ENCODE measurements around the gene DNAJB1. TPM values are rescaled to one million over a fixed set of nuclear protein-coding genes. Genes with fewer than 3 reads are reported as not detected.

DNAJB1 gene
- total and polyA plus RNA-seq, 2 of the 13 experiments (the other 11 are each of a cell fraction or from before 2014, with no cell fraction given) = 87.5 to 97.3 TPM

GRCh38 chr19:14516746-14517438, 1.3 kb downstream of the DNAJB1 start (continued):
- no peak for TF ChIP-seq PCBP1 (IDR thresholded peaks at IDR 0.05; ENCODE audit: borderline replicate concordance, low read depth, low read length)
- TF ChIP-seq SIN3A (IDR thresholded peaks at IDR 0.05; ENCODE audit: borderline replicate concordance, low read depth, low read length) = peak; percentile 14; the same call in 1 of the 2 replicates
- TF ChIP-seq, protein P1, sequence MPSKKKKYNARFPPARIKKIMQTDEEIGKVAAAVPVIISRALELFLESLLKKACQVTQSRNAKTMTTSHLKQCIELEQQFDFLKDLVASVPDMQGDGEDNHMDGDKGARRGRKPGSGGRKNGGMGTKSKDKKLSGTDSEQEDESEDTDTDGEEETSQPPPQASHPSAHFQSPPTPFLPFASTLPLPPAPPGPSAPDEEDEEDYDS (CRISPR knock-in tag; IDR thresholded peaks at IDR 0.05) = 0 out of 2 replicates have a peak, but pooled peaks have one; percentile 19
- no peak for TF ChIP-seq NFYB (CRISPR knock-in tag; IDR thresholded peaks at IDR 0.05)
- no peak for TF ChIP-seq SNAI1 (CRISPR knock-in tag; IDR thresholded peaks at IDR 0.05; ENCODE audit: borderline replicate concordance)
- 0 out of 2 replicates have a peak, but pooled peaks have one; percentile 22 for TF ChIP-seq PHF8 (CRISPR knock-in tag; IDR thresholded peaks at IDR 0.05)
- no peak for TF ChIP-seq SP1 (IDR thresholded peaks at IDR 0.05)
- TF ChIP-seq SP1 (CRISPR knock-in tag; IDR thresholded peaks at IDR 0.05) = no peak
- 0 out of 2 replicates have a peak, but pooled peaks have one; percentile 8 for TF ChIP-seq ZFY (CRISPR knock-in tag; IDR thresholded peaks at IDR 0.05)
- TF ChIP-seq, protein P2, sequence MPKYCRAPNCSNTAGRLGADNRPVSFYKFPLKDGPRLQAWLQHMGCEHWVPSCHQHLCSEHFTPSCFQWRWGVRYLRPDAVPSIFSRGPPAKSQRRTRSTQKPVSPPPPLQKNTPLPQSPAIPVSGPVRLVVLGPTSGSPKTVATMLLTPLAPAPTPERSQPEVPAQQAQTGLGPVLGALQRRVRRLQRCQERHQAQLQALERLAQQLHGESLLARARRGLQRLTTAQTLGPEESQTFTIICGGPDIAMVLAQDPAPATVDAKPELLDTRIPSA (CRISPR knock-in tag; IDR thresholded peaks at IDR 0.05; ENCODE audit: borderline replicate concordance) = no peak
- TF ChIP-seq ZNF552 (CRISPR knock-in tag; IDR thresholded peaks at IDR 0.05; ENCODE audit: borderline replicate concordance) = no peak
- 0 out of 2 replicates have a peak, but pooled peaks have one; percentile 46 for TF ChIP-seq SPEN (CRISPR knock-in tag; IDR thresholded peaks at IDR 0.05; ENCODE audit: low read depth)
- no peak for TF ChIP-seq GMEB2 (CRISPR knock-in tag; IDR thresholded peaks at IDR 0.05; ENCODE audit: low read depth)
- no peak for TF ChIP-seq ZNF430 (CRISPR knock-in tag; IDR thresholded peaks at IDR 0.05)
- TF ChIP-seq MXD4 (CRISPR knock-in tag; IDR thresholded peaks at IDR 0.05) = no peak
- TF ChIP-seq KLF16 (CRISPR knock-in tag; IDR thresholded peaks at IDR 0.05) = peak in 1 of 2 experiments; percentile 43; a peak in 1 of 4 replicates
- no peak for TF ChIP-seq ZNF503 (CRISPR knock-in tag; IDR thresholded peaks at IDR 0.05)
- TF ChIP-seq PRMT3 (CRISPR knock-in tag; IDR thresholded peaks at IDR 0.05; ENCODE audit: borderline replicate concordance, low read depth) = no peak
- TF ChIP-seq ZNF7 (CRISPR knock-in tag; IDR thresholded peaks at IDR 0.05) = no peak
- TF ChIP-seq, protein P3, sequence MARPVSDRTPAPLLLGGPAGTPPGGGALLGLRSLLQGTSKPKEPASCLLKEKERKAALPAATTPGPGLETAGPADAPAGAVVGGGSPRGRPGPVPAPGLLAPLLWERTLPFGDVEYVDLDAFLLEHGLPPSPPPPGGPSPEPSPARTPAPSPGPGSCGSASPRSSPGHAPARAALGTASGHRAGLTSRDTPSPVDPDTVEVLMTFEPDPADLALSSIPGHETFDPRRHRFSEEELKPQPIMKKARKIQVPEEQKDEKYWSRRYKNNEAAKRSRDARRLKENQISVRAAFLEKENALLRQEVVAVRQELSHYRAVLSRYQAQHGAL (CRISPR knock-in tag; IDR thresholded peaks at IDR 0.05; ENCODE audit: not compliant biosample characterization) = no peak
- TF ChIP-seq HMGXB4 (CRISPR knock-in tag; IDR thresholded peaks at IDR 0.05; ENCODE audit: borderline replicate concordance in 1 of 2, low read depth in 1 of 2) = 0 out of 4 replicates have a peak, but pooled peaks of 1 of the 2 experiments have one; percentile 9
- no peak for TF ChIP-seq NCOA1 (CRISPR knock-in tag; IDR thresholded peaks at IDR 0.05)
- TF ChIP-seq ZFP62 (CRISPR knock-in tag; IDR thresholded peaks at IDR 0.05) = no peak
